ENCODE data around the gene LGMN. TPM values are rescaled to one million over a fixed set of nuclear protein-coding genes. Genes with fewer than 3 reads are reported as not detected.

LGMN gene
- total and polyA plus RNA-seq, 2 experiments from 2014 or later, result 60.0 to 83.5 TPM

GRCh38 chr14:92688434-92689375 is 59.7 kb downstream of the LGMN start (continued):
- TF ChIP-seq CTCF (conservative IDR thresholded peaks at IDR 0.05; ENCODE audit: low read depth in 2 of 2) (no peak), CREB1 (CRISPR knock-in tag; IDR thresholded peaks at IDR 0.05; ENCODE audit: low read depth) (no peak), JUNB (IDR thresholded peaks at IDR 0.05; ENCODE audit: unreplicated experiment) (no peak), EZH2phosphoT487 (IDR thresholded peaks at IDR 0.05; ENCODE audit: unreplicated experiment) (no peak), STAT1 (IDR thresholded peaks at IDR 0.05; ENCODE audit: unreplicated experiment) (no peak), ZNF331 (CRISPR knock-in tag; IDR thresholded peaks at IDR 0.05; ENCODE audit: low read depth) (no peak), NANOG (IDR thresholded peaks at IDR 0.05; ENCODE audit: borderline replicate concordance) (no peak), ZNF114 (CRISPR knock-in tag; IDR thresholded peaks at IDR 0.05) (no peak), ETS1 (IDR thresholded peaks at IDR 0.05) (no peak), REST (IDR thresholded peaks at IDR 0.05; ENCODE audit: unreplicated experiment) (no peak), EZH2 (IDR thresholded peaks at IDR 0.05; ENCODE audit: low read depth, unreplicated experiment) (no peak)

Measured in GM23338 (cell line).